T-helper 22 cell (primary cell): Measurements from ENCODE around the gene TRIM6.
"Not testable (repeated sequence)": the region's sequence is repeated elsewhere in the genome, so short reads cannot be mapped to it uniquely, and the experiment has no call there.

ENCODE experiments used
- DNase-seq: peaks from one replicate; pipeline ENCODE4 v3.0.0-alpha.2; 2020; ENCODE audit warnings: low read depth

The TRIM6 gene, protein sequence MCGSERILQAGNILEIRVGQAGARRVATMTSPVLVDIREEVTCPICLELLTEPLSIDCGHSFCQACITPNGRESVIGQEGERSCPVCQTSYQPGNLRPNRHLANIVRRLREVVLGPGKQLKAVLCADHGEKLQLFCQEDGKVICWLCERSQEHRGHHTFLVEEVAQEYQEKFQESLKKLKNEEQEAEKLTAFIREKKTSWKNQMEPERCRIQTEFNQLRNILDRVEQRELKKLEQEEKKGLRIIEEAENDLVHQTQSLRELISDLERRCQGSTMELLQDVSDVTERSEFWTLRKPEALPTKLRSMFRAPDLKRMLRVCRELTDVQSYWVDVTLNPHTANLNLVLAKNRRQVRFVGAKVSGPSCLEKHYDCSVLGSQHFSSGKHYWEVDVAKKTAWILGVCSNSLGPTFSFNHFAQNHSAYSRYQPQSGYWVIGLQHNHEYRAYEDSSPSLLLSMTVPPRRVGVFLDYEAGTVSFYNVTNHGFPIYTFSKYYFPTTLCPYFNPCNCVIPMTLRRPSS

DNA sequence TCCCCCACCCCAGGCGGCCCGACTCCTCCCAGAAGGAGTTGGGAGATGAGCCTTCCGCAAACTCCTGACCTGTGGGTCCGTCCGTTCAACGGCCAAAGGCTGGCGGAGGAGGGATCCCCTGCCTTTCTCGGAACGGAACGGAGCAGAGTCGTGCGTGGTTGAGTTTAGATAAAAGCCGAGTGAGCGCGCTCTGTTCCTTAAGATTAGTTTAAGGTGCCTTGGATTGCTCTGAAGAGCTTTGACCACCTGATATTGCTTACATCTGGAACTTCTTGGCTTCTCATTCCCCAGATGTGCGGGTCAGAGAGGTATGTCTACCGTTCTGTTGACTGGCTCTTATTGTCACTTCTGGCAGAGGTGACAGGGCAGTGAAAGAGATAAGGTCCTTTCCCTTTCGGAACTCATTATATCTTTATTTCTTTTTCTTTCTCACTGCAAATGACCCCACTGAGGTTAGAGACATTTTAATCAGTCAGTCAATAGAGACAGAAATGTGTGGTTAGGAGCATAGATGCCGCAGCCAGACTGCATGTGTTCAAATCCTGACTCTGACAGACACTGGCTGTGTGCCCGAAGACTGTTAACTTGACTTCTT, at the start of gene TRIM6:
Gene TRIM6, plus strand, starts transcription at position 31 of the 595 bp plus-strand sequence. Its CDS starts 261 bp downstream, at position 292.
- no peak for DNase-seq

DNA sequence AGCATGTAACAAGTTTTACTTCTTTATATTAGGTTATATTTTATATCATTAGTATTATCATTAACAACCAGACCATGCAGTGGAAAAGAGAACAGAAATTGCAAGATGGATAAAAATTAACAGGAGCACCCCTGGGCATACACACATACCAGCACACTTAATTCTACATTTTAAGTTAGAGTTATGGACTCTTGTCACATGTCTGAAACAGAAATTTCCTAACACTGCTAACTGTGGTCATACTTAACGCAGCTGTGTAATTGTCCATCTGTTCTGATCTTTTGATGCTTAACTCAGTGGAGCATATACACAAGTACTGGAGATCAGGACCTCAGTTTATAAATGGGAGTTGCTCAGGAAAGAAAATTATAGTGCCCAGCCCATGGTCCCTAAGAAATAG, 48.5 kb upstream of the TRIM6 start:
- no peak for DNase-seq

DNA sequence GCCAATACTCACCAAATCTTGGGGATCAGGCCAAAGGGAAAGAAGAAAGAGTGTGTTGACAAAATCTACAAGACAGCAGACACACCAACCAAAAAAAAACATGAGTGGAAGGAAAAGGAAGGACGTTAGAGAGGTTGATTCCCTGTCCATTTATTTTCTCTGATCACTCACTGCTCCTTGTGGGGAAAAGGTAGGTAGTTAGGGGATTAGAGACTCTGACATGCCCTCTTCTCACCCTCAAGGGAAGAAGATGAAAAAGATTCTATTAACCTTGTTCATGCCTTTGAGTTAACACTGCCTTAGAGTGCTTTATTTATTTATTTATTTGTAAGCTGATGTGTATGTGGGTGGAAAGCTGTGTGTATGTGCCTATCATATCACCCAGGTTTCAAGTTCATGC, 48.0 kb upstream of the TRIM6 start, which contains the start of gene OR52H1:
Gene OR52H1, minus strand, starts transcription at position 101 of the 400 bp plus-strand sequence. CDS start 3,035 bp downstream, outside the sequence.
- no peak for DNase-seq

DNA sequence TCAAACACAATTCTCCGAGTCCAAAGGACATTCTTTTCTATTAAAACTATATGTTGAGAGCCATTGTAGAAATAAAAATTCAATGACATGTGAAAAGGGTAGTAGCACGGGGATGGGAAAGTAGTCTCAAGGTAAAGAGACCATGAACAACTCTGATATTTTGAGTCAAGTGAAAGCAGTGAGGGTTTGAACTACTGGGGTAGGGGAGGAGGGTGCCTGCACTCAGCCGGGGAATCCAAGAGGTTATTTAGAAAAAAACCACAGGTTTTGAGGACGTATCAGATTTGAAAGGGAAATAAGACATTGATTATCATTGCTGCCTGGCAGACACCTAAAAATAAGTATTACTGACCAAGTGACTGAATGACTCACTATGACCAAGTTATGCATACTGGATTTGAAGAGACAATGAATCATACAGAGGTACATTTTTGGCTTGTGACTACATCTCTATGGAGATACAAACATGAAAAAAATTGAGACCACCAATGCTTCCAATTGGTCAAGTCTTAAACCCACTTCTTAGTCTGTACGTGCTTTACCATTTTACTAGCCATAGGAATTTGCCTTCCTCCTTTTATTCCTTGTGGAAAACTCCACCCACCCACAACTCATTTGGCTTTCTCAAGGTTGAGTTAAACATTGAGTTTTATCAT, 45.9 kb upstream of the TRIM6 start:
- DNase-seq: no peak

DNA sequence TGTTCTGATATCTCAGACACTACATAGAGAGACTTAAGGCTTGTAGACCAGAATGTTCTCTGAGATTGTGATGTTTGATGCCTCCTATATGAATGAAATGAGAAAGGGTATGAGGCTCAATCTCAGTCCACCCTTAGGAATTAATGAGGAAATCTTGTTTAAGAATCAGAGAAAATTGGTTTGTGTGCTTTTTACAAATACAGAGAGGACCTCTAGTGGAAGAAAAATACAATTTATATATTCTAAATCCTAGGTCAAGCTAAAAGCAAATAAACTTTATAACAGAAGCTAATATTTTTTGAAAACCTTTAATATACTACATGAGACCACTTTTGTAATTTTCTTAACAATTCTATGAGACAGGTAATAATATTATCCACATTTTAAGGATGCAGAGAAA, 43.1 kb upstream of the TRIM6 start:
- DNase-seq: no peak

DNA sequence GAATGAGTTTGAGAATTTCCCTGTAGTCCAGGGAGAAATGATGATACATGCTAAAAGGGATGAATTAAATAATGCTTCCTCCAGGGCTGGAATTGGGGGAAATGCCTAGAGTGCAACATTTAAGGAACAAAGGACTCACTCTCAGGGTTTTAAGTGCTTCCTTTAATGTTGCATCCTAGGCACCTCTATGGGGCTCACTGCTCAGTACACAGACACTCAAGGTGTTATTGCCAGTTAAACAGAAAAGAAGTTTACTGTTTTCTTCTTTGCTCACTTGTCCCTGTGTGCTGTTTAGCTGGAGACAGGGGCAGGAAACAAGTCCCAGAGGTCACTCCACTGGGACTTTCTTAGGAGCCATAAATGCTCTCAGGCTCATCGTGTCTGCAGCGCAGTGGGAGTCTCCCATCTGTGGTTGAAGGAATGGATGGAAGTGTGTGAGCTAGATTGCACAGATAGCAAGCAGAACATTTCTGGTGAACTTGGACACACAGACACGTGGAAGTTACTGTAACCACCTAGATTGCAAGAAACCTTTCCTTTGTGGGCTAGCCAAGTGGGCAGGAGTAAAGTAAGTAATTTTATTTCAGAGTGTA, 39.7 kb upstream of the TRIM6 start:
- no peak for DNase-seq

DNA sequence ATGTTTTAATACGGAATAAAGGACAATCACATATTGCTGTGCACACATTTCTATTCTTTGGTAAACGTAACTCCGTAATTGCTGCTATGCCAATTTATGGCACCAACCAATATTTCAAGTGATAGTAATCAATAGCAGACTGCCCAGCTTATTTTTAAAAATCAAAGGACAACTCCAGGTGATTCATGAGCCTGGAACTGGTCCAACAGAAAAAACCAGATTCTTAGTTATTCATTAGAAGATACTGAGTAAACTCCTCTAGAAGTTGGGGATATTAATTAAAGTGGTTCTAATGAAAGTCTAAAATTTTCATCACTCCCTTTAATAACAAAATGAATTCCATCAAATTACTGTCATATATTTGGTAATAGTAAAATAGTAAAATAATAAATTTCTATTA, 38.7 kb upstream of the TRIM6 start:
- DNase-seq: no peak

DNA sequence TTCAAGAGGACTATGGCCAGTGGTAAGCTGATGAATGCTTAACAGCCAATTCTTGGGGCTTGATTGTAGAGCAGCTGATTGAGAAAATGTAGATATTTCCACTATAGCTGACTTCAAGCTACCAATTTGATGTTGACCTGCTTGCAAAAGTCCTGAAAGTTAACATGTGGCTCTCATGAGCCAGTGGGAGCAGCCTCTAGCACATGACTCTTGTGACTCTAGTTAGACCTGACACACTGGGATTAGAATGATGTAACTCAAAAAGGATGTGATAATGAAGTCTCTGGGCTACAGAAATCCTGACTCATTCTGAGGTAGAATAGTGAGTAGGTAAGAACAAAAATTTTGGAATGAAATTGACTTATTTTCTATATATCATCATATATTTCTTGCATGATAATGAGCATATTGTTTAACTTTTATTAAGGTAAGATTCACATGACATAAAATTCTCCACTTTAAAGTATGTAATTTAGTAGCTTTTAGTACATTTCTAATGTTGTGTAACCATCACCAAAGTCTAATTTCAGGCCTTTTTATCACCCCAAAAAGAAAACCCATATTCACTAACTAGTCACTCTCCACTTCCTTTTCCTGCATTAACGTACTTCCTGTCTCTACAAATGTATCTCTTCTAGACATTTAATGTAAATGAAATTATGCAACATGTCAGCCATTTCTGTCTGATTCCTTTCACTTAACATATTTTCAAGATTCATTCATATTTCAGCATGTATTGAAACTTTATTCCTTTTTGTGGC, 32.0 kb upstream of the TRIM6 start:
- DNase-seq: no peak

DNA sequence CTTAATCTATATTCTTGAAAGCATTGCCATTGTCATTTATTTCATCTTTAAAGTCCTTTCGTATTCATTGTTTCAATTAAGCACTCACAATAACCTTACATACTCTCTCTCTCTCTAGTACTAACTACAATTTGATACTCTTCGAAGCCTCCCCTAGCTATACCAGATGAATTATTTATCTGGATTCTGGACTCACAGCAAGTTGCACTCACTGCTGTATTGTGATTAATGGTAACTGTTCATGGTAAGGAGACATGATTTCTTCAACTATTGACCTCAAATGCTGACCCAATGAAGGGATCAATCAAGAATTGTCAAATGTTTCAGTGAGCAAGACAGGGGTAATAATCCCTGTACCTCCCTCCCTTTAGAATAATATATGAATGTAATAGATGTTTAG, 21.8 kb upstream of the TRIM6 start:
- DNase-seq: no peak

DNA sequence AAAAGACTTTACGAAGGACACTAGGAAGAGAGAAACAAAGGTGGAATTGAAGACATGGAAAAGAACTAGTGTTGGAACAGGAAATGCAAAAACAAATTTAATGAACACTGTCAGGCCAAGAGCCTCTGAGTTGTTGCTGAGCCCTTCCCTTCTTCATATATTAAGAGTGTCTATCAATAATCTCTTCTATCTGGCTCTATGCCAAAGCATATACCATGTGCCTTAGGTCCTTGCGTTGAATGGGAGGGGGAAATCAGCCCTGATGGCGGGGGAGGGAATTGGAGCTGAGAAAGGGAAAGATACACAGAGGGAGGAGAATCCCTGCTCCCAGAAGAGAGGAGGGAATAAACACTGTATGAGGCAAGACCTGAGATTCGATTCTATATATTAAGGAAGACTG, 21.3 kb upstream of the TRIM6 start:
- no peak for DNase-seq

DNA sequence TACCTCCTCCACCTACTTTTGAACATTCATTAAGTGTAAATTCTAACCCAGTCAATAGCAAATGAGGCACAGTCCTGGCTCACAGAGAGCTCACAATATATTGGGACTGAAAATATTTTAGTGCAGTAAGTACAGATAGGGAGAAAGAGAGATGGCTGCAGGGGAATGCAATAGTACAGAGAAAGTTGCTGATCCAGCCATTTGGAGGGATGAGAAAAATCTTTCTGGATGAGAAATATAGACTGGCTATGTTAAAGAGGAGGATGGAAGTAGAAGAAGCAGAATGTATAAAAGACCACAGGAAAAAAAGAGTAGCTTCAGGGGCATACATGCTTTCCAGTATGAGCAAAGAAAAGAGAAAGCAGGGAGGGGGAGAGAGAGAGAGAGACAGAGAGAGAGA, 19.3 kb upstream of the TRIM6 start:
- no peak for DNase-seq

DNA sequence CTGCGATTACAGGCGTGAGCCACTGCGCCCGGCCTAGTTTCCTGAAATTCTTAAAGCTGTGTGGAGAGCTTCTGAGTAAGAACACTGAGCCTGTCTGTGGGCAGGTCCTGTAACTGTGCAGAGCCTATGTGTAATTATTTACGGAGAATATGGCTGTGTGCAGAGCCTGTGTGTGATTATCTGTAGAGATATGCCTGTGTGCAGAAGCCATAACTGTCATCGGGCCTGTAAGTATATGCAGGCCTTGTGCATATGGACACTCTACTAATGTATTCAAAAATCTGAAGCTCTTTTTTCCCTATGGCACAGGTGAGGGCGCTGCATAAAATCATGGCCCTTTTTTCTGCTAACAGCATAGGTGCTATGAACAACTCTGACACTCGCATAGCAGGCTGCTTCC, 15.9 kb upstream of the TRIM6 start, which contains the start of gene OR52B6:
Gene OR52B6, plus strand, starts transcription at position 301 of the 400 bp plus-strand sequence. Its CDS starts 0 bp downstream, at position 301.
- no peak for DNase-seq

DNA sequence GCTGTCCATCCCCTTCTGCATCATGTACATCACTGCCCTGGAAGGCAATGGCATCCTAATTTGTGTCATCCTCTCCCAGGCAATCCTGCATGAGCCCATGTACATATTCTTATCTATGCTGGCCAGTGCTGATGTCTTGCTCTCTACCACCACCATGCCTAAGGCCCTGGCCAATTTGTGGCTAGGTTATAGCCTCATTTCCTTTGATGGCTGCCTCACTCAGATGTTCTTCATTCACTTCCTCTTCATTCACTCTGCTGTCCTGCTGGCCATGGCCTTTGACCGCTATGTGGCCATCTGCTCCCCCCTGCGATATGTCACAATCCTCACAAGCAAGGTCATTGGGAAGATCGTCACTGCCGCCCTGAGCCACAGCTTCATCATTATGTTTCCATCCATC, 15.4 kb upstream of the TRIM6 start:
- DNase-seq: no peak

DNA sequence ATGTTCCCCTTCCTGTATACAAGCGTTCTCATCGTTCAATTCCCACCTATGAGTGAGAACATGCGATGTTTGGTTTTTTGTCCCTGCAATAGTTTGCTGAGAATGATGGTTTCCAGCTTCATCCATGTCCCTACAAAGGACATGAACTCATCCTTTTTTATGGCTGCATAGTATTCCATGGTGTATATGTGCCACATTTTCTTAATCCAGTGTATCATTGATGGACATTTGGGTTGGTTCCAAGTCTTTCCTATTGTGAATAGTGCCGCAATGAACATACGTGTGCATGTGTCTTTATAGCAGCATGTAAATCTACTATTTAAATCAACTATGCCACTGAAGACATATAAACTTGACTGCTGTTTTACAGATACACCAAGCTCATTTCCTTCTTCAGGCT, 12.0 kb upstream of the TRIM6 start:
- not testable (repeated sequence) for DNase-seq

DNA sequence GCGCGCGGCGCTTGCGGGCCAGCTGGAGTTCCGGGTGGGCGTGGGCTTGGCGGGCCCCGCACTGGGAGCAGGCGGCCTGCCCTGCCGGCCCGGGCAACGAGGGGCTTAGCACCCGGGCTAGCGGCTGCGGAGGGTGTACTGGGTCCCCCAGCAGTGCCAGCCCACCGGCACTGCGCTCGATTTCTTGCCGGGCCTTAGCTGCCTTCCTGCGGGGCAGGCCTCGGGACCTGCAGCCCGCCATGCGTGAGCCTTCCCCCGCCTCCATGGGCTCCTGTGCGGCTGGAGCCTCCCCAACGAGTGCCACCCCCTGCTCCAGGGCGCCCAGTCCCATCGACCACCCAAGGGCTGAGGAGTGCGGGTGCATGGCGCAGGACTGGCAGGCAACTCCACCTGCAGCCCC, 6.5 kb upstream of the TRIM6 start:
- not testable (repeated sequence) for DNase-seq

DNA sequence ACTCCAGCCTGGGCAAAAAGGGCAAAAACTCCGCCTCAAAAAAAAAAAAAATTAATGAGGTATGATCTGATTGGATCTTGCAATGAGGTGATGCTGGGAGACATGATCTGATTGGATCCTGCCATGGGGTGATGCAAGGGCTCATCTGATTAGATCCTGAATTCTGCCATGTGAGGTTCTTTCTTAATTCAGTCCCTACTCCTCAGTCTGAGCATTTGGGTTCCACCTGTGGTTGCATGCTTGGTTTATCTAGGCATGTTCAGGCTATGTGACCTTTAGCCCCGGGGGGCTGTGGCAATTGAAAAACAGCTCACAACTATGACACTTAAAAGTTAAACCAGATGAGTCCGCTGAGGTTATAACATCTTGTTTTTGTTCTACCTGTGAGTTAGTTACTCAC, 4.8 kb upstream of the TRIM6 start:
- no peak for DNase-seq

DNA sequence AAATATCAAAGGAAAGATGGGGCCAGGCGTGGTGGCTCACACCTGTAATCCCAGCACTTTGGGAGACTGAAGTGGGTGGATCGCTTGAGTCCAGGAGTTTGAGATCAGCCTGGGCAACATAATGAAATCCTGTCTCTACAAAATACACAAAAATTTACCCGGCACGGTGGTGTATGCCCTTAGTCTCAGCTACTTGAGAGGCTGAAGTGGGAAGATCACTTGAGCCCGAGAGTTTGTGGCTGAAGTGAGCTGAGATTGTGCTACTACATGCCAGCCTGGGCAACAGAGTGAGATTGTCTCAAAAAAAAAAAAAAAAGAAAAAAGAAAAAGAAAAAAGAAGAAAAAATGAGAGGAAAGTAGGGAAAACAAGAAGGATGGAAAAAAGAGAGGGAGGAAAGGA, 3.8 kb upstream of the TRIM6 start:
- no peak for DNase-seq

DNA sequence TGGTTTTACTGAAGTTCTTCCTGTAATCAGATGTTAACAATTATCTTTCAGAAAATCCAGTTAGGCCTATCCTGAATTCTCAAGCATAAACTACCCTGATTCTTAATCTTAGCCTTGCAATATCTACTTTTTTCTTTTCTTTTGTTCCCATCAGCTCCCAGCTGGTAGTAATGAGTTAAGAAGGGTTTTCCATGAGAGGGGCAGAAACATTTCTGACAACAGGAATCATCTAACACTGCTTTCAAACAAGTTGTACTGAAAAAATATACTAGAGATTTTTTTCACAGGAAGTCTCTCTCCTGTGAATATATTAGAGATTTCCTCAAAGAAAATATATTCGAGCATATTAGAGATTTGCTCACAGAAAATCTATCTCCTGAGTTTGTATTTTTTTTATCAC, 3.3 kb upstream of the TRIM6 start:
- no peak for DNase-seq

DNA sequence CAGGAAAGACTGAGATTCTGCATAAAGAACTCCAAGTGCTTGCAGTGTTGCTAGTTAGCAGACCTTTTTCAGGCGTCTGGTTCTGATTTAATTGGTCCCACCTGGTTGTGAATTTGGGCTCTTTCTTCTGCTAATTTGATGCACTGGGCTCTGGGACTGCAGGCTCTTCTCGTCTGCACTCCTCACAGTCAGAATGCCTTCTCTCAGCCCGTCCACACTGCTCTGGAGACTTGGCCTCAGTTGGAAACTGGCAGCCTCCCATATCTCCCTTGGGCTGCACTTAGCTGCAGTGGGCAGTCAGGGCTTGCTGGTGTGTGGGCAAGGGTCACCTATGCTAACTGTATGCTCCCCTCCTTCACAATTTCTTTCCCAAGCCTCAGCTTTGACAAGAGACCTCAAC, 1.5 kb downstream of the TRIM6 start:
- DNase-seq: no peak

DNA sequence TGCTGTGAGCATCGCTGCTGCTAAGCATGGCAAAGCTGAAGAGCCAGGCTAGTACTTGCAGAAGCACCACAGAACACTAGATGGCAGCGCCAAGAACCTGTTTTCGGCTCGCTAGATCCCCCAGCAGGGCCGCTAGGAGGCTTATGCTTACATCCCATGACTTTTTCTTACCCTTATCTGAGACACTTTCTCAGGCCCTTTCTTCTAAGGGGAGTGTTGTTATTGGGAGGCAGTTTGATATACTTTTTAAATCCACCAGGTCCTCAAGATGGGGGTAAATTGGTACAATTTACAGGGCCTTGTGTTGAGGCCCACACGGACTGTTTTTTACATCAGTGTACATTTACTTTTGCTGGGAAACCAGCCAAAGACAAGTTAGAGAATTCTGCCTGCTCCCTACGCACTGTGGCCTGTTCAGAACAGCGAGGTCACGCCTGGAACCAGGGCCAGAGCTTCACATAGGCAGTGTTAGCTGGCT, 4.0 kb downstream of the TRIM6 start:
- DNase-seq: no peak

DNA sequence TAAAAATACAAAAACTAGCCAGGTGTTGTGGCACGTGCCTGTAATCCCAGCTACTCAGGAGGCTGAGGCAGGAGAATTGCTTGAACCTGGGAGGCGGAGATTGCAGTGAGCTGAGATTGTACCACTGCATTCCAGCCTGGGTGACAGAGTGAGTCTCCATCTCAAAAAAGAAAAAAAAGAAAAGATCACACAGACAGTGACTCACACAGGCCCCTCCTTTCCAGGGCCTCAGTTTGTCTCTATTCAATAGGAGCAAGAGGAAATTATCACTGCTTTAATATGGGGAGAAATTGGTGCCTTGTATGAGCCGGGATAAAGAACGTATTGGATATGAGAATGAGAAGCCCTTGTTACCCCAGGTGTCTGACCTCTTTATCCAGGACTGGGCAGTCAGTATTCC, 6.4 kb downstream of the TRIM6 start:
- not testable (repeated sequence) for DNase-seq

DNA sequence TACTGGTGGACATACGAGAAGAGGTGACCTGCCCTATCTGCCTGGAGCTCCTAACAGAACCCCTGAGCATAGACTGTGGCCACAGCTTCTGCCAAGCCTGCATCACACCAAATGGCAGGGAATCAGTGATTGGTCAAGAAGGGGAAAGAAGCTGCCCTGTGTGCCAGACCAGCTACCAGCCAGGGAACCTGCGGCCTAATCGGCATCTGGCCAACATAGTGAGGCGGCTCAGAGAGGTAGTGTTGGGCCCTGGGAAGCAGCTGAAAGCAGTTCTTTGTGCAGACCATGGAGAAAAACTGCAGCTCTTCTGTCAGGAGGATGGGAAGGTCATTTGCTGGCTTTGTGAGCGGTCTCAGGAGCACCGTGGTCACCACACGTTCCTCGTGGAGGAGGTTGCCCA, 6.9 kb downstream of the TRIM6 start:
- DNase-seq: no peak
